ENCODE results near the gene WDR64. TPM values are rescaled to one million over a fixed set of nuclear protein-coding genes. Genes with fewer than 3 reads are reported as not detected.

Gene WDR64
- polyA plus RNA-seq, 2 of the 4 experiments (the other 2 are of a cell fraction), result not detected

GRCh38 chr1:241837901-241838300 lies 185.8 kb downstream of the WDR64 start (continued):
- no peak for TF ChIP-seq BCL3 (IDR thresholded peaks at IDR 0.05)

GRCh38 chr1:241838897-241839296 lies 186.8 kb downstream of the WDR64 start:
- WGBS (ENCODE audit: missing lambda C conversion rate), result 94% methylated on average over 5 of the region's 5 CpGs
- Histone ChIP-seq H3K4me1 (peaks cover 27% of the 10 kb centered on the region), H3K4me3 (no peak overlapping the region), H3K27ac (0 out of 6 replicates have a peak overlapping the region, but pooled peaks of 1 of the 2 experiments have one; percentile 8), H3K9me3 (no peaks in the 10 kb centered on the region), H3K4me2 (no peak overlapping the region)
- POLR2A ChIA-PET, result no interaction called here
- DNase-seq (ENCODE audit: low read depth in 1 of 2, low spot score in 1 of 2), result no peak
- ATAC-seq, result no peak
- FAIRE-seq, result no peak
- CTCF ChIA-PET, result interaction anchor here (0.7 to 3.6 kb wide), 6 partner anchors 8 to 308 kb away, joined by 3 to 15 read pairs (median 4); partner anchors contain the start of gene EXO1
- TF ChIP-seq NPAS2 (CRISPR knock-in tag; IDR thresholded peaks at IDR 0.05; ENCODE audit: borderline replicate concordance) (no peak), RCOR1 (IDR thresholded peaks at IDR 0.05; ENCODE audit: low read depth, low read length) (no peak), JUNB (IDR thresholded peaks at IDR 0.05) (no peak), KDM5A (IDR thresholded peaks at IDR 0.05) (no peak), KDM1A (IDR thresholded peaks at IDR 0.05; ENCODE audit: low read depth) (no peak), MYC (IDR thresholded peaks at IDR 0.05; ENCODE audit: borderline replicate concordance, low read length) (no peak), USF2 (IDR thresholded peaks at IDR 0.05) (no peak), ZFP36 (IDR thresholded peaks at IDR 0.05; ENCODE audit: borderline replicate concordance, partially characterized antibody) (no peak), CEBPB (IDR thresholded peaks at IDR 0.05) (no peak), BHLHE40 (IDR thresholded peaks at IDR 0.05; ENCODE audit: low read depth, low read length) (no peak), JUN (IDR thresholded peaks at IDR 0.05) (no peak), TP53 (CRISPR knock-in tag; IDR thresholded peaks at IDR 0.05) (no peak), CTCF (IDR thresholded peaks at IDR 0.05) (no peak), HEYL (CRISPR knock-in tag; IDR thresholded peaks at IDR 0.05) (no peak), PHF8 (IDR thresholded peaks at IDR 0.05; ENCODE audit: borderline replicate concordance, low read depth) (no peak), NFE2L2 (conservative IDR thresholded peaks at IDR 0.05; ENCODE audit: low read length) (no peak), FOXS1 (CRISPR knock-in tag; IDR thresholded peaks at IDR 0.05) (no peak)

- no peaks in the 10 kb centered on the region for H3K9me3 ChIP-seq
- H3K4me2 ChIP-seq, result no peak overlapping the region
- 86% methylated on average over 6 of the region's 6 CpGs for WGBS (ENCODE audit: missing lambda C conversion rate)
- FAIRE-seq (no peak), ATAC-seq (no peak), DNase-seq (ENCODE audit: low read depth in 1 of 2, low spot score in 1 of 2) (no peak)
- POLR2A ChIA-PET, result no interaction called here
- TF ChIP-seq MYC (IDR thresholded peaks at IDR 0.05; ENCODE audit: borderline replicate concordance, low read length) (no peak), NFE2L2 (conservative IDR thresholded peaks at IDR 0.05; ENCODE audit: low read length) (no peak), CHD4 (IDR thresholded peaks at IDR 0.05; ENCODE audit: borderline replicate concordance) (no peak), ATOH8 (CRISPR knock-in tag; IDR thresholded peaks at IDR 0.05; ENCODE audit: low read depth) (no peak), MAZ (IDR thresholded peaks at IDR 0.05; ENCODE audit: borderline replicate concordance, low read depth, low read length) (no peak), SREBF2 (IDR thresholded peaks at IDR 0.05) (no peak), PHF8 (IDR thresholded peaks at IDR 0.05; ENCODE audit: borderline replicate concordance, low read depth) (no peak), NPAS2 (CRISPR knock-in tag; IDR thresholded peaks at IDR 0.05; ENCODE audit: borderline replicate concordance) (no peak), HOXA7 (CRISPR knock-in tag; IDR thresholded peaks at IDR 0.05) (no peak), FOSB (CRISPR knock-in tag; IDR thresholded peaks at IDR 0.05) (no peak), E2F6 (IDR thresholded peaks at IDR 0.05; ENCODE audit: borderline replicate concordance, low read depth) (no peak), ZFP36 (IDR thresholded peaks at IDR 0.05; ENCODE audit: borderline replicate concordance, partially characterized antibody) (no peak), RCOR1 (IDR thresholded peaks at IDR 0.05; ENCODE audit: low read depth, low read length) (no peak), TFCP2L1 (CRISPR knock-in tag; IDR thresholded peaks at IDR 0.05) (no peak), HEYL (CRISPR knock-in tag; IDR thresholded peaks at IDR 0.05) (no peak), BCL3 (IDR thresholded peaks at IDR 0.05) (no peak), RAD21 (conservative IDR thresholded peaks at IDR 0.05 in 1 of 2, IDR thresholded peaks at IDR 0.05 in 1 of 2) (no peak)
- peaks cover 26% of the 10 kb centered on the region for H3K4me1 ChIP-seq
- H3K4me3 ChIP-seq, result no peak overlapping the region
- 0 out of 6 replicates have a peak overlapping the region, but pooled peaks of 1 of the 2 experiments have one; percentile 8 for H3K27ac ChIP-seq
- CTCF ChIA-PET, result interaction anchor here (1.5 to 3.6 kb wide), 3 partner anchors 8 to 235 kb away, joined by 3 to 15 read pairs (median 12); partner anchors contain the start of gene EXO1
Measured at GRCh38 chr1:241839369-241839979, 187.4 kb downstream of the WDR64 start.

All from A549 (cell line).